DND-41 (cell line): Measurements from ENCODE around the gene PLP2.
A peak's percentile ranks its signal among the peaks of the same experiment; 100 is the strongest.

Experiments
- ATAC-seq: fragments of 200-7000 bp; cut with Tn5 transposase; 3 replicates; pipeline ENCODE4 v1.9.1; 2021; ENCODE audit warnings: low read depth; ENCODE audit not compliant: insufficient read depth
- DNase-seq: peaks from one replicate; pipeline ENCODE4 v3.0.0-alpha.2; 2020
- H2AFZ ChIP-seq: 2 replicates; pipeline ENCODE4 v1.6.0; 2012; ENCODE audit warnings: low read depth, low read length
- H3K27ac ChIP-seq: 2 replicates; pipeline ENCODE4 v1.5.1; 2012; ENCODE audit warnings: low read length, inconsistent platforms
- H3K27me3 ChIP-seq: fragments of 200-600 bp; sonication (generic); 2 replicates; pipeline ENCODE4 v1.6.0; 2012; ENCODE audit warnings: low read length, mild to moderate bottlenecking, inconsistent platforms; ENCODE audit not compliant: insufficient read depth, poor library complexity
- H3K36me3 ChIP-seq: 2 replicates; pipeline ENCODE4 v1.5.1; 2012; ENCODE audit warnings: low read length, inconsistent platforms; ENCODE audit not compliant: insufficient read depth
- H3K4me1 ChIP-seq: 2 replicates; pipeline ENCODE4 v1.5.1; 2012; ENCODE audit warnings: mild to moderate bottlenecking, low read length; ENCODE audit not compliant: insufficient read depth
- H3K4me2 ChIP-seq: 2 replicates; pipeline ENCODE4 v1.6.0; 2012; ENCODE audit warnings: mild to moderate bottlenecking, moderate library complexity, low read length, inconsistent platforms; ENCODE audit not compliant: insufficient read depth
- H3K4me3 ChIP-seq, 2 experiments: fragments of 200-600 bp in 1 of 2; shearing (Covaris generic) in 1 of 2; 2 replicates each; pipeline ENCODE4 v1.5.1; 2012 to 2016; ENCODE audit warnings: inconsistent platforms in 2 of 2, low read length in 2 of 2, mild to moderate bottlenecking in 2 of 2, low read depth in 1 of 2, moderate library complexity in 1 of 2
- H3K79me2 ChIP-seq: 2 replicates; pipeline ENCODE4 v1.6.0; 2012; ENCODE audit warnings: low read length, inconsistent platforms; ENCODE audit not compliant: insufficient read depth
- H3K9ac ChIP-seq: 2 replicates; pipeline ENCODE4 v1.6.0; 2012; ENCODE audit warnings: low read depth, mild to moderate bottlenecking, inconsistent platforms, low read length, moderate library complexity
- H3K9me3 ChIP-seq: 2 replicates; pipeline ENCODE4 v1.5.1; 2012; ENCODE audit warnings: low read length, moderate library complexity, mild to moderate bottlenecking, inconsistent platforms; ENCODE audit not compliant: insufficient read depth, severe bottlenecking
- H4K20me1 ChIP-seq: 2 replicates; pipeline ENCODE4 v1.6.0; 2012; ENCODE audit warnings: low read length; ENCODE audit not compliant: insufficient read depth
- CTCF ChIP-seq: IDR thresholded peaks from 2 replicates; pipeline ENCODE4 v1.5.1; 2012; ENCODE audit warnings: borderline replicate concordance, low read length, moderate library complexity, mild to moderate bottlenecking; ENCODE audit not compliant: poor library complexity, severe bottlenecking; ENCODE audit errors: extremely low read depth
- EZH2 ChIP-seq: IDR thresholded peaks from 3 replicates; pipeline ENCODE4 v1.6.1; 2012; ENCODE audit warnings: borderline replicate concordance, low read depth, mild to moderate bottlenecking, moderate library complexity, low read length, inconsistent platforms; ENCODE audit not compliant: severe bottlenecking

Gene PLP2

GRCh38 chrX:49153467-49153866, 18.2 kb upstream of the PLP2 start:
- Histone ChIP-seq H3K4me1 (peaks cover 21% of the 10 kb centered on the region), H3K27me3 (no peaks in the 10 kb centered on the region), H3K9me3 (no peaks in the 10 kb centered on the region), H3K36me3 (no peaks in the 10 kb centered on the region), H4K20me1 (no peaks in the 10 kb centered on the region), H3K4me2 (no peak overlapping the region), H3K27ac (no peak overlapping the region), H3K79me2 (no peaks in the 10 kb centered on the region), H2AFZ (no peak overlapping the region), H3K9ac (no peak overlapping the region), H3K4me3 (no peak overlapping the region)
- no peak for DNase-seq
- no peak for TF ChIP-seq EZH2
- no peak for TF ChIP-seq CTCF
- no peak for ATAC-seq

- Histone ChIP-seq H3K4me3 (peak overlapping the region in 1 of 2 experiments; percentile 52; a peak in 2 of 4 replicates), H3K4me1 (peaks cover 21% of the 10 kb centered on the region), H3K27ac (peak overlapping the region; percentile 83), H3K36me3 (no peaks in the 10 kb centered on the region), H3K9me3 (no peaks in the 10 kb centered on the region), H3K79me2 (no peaks in the 10 kb centered on the region), H3K4me2 (peak overlapping the region; percentile 61), H2AFZ (peak overlapping the region; percentile 51), H3K27me3 (no peaks in the 10 kb centered on the region), H4K20me1 (no peaks in the 10 kb centered on the region), H3K9ac (peak overlapping the region; percentile 66)
- DNase-seq (peak; percentile 63), ATAC-seq (peak; percentile 37)
- TF ChIP-seq CTCF: no peak
- TF ChIP-seq EZH2: no peak
Observed at GRCh38 chrX:49155243-49155899, 16.3 kb upstream of the PLP2 start.

GRCh38 chrX:49155900-49156837, 15.5 kb upstream of the PLP2 start:
- TF ChIP-seq EZH2: no peak
- peak; percentile 77 for TF ChIP-seq CTCF
- H3K36me3 ChIP-seq: no peaks in the 10 kb centered on the region
- peak overlapping the region; percentile 80 for H2AFZ ChIP-seq
- no peaks in the 10 kb centered on the region for H3K79me2 ChIP-seq
- peaks cover 21% of the 10 kb centered on the region for H3K4me1 ChIP-seq
- no peaks in the 10 kb centered on the region for H3K27me3 ChIP-seq
- ATAC-seq (peak; percentile 87), DNase-seq (peak; percentile 89)
- H3K9ac ChIP-seq: peak overlapping the region; percentile 66
- H4K20me1 ChIP-seq: no peaks in the 10 kb centered on the region
- peak overlapping the region; percentile 83 for H3K27ac ChIP-seq
- H3K9me3 ChIP-seq: no peaks in the 10 kb centered on the region
- peak overlapping the region; percentile 61 for H3K4me2 ChIP-seq
- H3K4me3 ChIP-seq: peak overlapping the region in 1 of 2 experiments; percentile 52; a peak in 3 of 4 replicates
